SK-N-SH treated with all-trans-retinoic acid at 6 μM for 48 hours (cell line): Measurements from ENCODE around the gene SORCS1.

Source experiments
- RARB ChIP-seq: fragments of 250-450 bp; sonication (Bioruptor Pico); IDR thresholded peaks from 2 replicates; pipeline ENCODE4 v1.8.0; 2021; ENCODE audit warnings: mild to moderate bottlenecking, moderate library complexity
- SNAI2 ChIP-seq: fragments of 250-450 bp; sonication (Bioruptor Pico); IDR thresholded peaks from 2 replicates; pipeline ENCODE4 v1.5.0; 2020; ENCODE audit warnings: mild to moderate bottlenecking, moderate library complexity
- ZNF70 ChIP-seq: fragments of 450-650 bp; formaldehyde crosslinking; IDR thresholded peaks from 2 replicates; pipeline ENCODE4 v1.5.0; 2020; ENCODE audit warnings: mild to moderate bottlenecking, moderate library complexity
- TF ChIP-seq, protein P1 (sequence below): fragments of 250-450 bp; sonication (Bioruptor Pico); IDR thresholded peaks from 2 replicates; pipeline ENCODE4 v1.8.0; 2020; ENCODE audit warnings: mild to moderate bottlenecking, moderate library complexity, borderline replicate concordance

DNA sequence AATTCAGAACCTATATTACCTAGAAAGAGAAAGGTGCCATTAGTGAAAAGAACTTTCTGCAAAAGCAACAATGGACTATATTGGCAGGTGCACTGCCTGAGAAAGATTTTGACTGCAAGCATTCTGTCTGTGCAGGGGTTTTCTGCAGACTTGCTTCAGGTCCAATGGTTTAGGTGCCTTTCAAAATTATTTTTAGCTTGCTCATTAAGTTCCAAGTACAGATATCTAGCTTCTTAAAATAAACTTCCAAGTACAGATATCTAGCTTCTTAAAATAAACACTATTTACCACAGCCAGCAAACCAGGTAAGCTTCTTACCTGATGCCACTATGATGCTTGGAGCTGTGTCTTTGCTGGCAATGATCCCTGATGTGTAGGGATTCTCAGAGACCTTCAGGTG is 485.2 kb downstream of the SORCS1 start:
- no peak for TF ChIP-seq RARB
- TF ChIP-seq, protein P1, sequence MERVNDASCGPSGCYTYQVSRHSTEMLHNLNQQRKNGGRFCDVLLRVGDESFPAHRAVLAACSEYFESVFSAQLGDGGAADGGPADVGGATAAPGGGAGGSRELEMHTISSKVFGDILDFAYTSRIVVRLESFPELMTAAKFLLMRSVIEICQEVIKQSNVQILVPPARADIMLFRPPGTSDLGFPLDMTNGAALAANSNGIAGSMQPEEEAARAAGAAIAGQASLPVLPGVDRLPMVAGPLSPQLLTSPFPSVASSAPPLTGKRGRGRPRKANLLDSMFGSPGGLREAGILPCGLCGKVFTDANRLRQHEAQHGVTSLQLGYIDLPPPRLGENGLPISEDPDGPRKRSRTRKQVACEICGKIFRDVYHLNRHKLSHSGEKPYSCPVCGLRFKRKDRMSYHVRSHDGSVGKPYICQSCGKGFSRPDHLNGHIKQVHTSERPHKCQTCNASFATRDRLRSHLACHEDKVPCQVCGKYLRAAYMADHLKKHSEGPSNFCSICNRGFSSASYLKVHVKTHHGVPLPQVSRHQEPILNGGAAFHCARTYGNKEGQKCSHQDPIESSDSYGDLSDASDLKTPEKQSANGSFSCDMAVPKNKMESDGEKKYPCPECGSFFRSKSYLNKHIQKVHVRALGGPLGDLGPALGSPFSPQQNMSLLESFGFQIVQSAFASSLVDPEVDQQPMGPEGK (CRISPR knock-in tag): no peak
- TF ChIP-seq SNAI2: no peak
- no peak for TF ChIP-seq ZNF70 (CRISPR knock-in tag)
